Stromal cell of bone marrow (primary cell): ENCODE measurements around the gene VPS8.

Experiments
- DNase-seq: peaks from one replicate; pipeline ENCODE4 v3.0.0-alpha.2; 2012; ENCODE audit warnings: low read depth

VPS8 gene

GRCh38 chr3:185057829-185058228 lies 245.9 kb downstream of the VPS8 start:
- DNase-seq = no peak

DNA sequence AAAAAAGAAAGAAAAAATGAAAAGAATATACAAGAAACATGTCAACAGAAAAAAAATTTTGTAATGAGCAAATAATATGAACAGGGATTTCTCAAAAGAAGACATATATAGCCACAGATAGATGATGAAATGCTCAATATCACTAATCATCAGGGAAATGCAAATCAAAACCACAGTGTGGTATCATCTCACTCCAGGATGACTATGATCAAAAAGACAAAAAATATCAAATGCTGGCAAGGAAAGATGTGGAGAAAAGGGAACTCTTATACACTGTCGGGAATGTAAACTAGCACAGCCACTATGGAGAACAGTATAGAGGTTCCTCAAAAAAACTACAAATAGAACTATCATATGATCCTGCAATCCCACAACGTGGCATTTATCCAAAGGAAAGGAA lies 246.8 kb downstream of the VPS8 start:
- no peak for DNase-seq

DNA sequence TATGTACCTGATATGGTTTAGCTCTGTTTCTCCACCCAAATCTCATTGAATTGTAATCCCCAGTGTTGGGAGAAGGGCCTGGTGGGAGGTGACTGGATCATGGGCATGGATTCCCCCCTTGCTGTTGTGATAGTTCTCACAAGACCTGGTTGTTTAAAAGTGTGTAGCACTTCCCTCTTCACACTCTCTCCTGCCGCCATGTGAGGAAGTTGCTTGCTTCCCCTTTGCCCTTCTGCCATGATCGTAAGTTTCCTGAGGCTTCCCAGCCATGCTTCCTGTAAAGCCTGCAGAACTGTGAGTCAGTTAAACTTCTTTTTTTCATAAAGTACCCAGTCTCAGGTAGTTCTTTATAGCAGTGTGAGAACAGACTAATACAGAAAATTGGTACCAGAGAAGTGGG lies 247.8 kb downstream of the VPS8 start:
- no peak for DNase-seq

DNA sequence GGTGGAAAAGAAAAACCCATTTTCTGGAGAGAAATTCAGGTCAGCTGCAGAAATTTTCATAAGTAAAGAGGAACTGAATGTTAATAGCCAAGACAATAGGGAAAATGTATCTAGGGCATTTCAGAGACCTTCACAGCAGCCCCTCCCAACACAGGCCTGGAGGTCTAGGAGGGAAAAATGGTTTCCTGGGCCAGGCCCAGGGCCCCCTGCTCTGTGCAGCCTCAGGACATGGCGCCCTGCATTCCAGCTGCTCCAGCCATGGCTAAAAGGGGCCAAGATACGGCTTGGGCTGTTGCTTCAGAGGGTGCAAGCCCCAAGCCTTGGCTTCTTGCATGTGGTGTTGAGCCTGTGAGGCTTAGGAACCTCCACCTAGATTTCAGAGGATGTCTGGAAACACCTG lies 248.7 kb downstream of the VPS8 start:
- no peak for DNase-seq

DNA sequence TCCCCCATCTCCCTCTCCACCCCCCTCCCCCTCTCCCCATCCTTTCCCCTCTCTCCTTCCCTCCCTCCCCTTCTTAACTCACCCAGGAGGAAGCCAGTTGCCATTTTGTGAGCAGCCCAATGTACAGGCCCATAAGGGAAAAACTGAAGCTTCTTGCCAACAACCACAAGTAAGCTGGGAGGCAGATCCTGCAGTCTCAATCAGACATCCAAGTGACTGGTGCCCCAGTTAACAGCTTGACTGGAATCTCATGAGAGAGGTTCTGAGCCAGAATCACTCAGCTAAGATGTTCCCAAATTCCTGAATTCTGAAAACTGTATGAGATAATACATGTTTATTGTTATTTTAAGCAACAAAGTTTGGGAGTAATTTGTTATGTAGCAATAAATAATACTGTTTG lies 250.2 kb downstream of the VPS8 start:
- DNase-seq = no peak

- DNase-seq = no peak
These were observed 251.5 kb downstream of the VPS8 start for GRCh38 chr3:185063431-185063830.

DNA sequence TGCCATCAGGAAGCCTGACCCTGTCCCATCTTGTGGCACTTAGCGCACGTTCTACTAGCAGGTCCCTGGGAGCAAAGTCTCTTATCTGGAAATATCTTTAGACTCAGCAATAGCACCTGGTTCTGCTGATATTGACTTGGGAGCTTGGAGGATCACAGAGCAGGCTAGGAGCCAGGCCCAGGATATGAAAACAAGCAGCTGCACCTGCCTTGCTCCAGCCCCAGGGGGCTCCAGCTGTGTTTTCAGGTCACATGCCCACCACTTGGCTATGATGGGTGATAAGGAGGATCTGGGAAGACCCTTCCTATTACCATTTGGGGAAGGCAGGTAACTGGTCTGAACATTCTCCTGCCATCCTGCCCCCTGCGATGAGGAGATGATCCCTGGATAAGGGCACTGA lies 253.1 kb downstream of the VPS8 start:
- no peak for DNase-seq

- no peak for DNase-seq
These were observed 254.3 kb downstream of the VPS8 start for GRCh38 chr3:185066251-185066650.

DNA sequence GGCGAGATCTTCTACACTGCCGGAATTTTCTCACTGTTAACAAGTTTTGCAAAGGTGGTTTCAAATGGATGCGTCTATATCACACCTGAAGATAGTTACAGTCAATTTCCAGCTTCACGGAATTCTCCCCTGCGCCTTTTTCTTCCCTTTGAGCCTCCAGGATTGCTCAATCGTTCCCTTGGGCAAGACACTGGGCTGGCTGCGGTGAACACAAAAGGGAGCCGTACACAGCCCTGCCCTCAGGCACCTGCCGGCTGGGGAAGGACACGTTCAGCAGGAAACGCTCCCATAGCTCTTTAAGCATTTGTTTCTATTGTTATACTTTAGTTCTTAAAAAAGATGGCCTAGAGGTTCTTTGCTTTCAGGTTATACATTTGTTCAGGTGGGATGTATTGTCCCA lies 255.2 kb downstream of the VPS8 start:
- DNase-seq = no peak

DNA sequence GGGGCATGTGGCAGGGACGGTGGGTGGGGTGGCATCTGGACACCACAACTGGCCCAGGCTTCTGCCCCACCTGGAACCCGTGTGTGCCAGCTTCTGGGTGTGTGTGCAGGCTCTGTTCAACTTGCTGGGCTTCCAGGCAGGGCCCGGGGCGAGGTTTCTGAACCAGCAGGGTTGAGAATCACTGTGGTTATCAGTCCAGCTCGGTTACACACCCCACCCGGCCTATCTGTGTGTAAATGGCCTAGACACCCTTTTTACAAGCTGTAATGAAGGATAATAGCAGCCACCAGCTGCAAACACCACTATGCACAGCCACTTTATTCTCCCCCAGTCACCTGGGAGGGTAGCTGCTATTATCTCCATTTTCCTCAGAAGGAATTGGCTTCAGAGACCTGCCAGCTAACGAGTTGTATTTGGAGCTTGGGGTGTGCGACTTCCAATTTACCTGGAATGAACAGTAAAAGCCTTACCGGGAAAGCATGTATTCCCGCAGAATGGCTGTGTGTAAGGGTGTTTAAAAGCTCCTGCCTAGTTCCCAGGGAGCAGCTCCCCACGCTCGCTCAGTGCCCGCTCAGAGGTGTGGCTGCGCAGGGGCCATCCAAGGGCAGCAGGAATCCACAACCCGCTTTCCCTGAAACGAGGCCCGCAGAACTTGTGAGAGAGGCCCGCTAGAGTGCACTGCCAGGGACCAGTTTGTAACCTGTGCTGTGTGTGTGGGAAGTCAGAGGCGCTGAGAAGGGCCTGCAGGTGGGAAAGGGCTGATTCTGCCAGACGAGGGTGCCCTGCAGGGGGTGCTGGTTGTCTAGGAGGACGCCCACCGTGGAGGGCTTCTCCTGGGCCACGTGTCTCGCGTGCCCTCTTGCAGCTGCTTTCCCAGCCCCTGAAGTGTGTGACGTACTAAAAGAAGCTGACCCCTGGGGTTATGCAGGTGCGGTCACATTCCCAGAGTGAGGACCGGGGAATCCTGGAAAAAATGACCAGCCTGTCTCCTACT lies 257.4 kb downstream of the VPS8 start:
- no peak for DNase-seq

- no peak for DNase-seq
These were observed 258.7 kb downstream of the VPS8 start for GRCh38 chr3:185070491-185071286.

DNA sequence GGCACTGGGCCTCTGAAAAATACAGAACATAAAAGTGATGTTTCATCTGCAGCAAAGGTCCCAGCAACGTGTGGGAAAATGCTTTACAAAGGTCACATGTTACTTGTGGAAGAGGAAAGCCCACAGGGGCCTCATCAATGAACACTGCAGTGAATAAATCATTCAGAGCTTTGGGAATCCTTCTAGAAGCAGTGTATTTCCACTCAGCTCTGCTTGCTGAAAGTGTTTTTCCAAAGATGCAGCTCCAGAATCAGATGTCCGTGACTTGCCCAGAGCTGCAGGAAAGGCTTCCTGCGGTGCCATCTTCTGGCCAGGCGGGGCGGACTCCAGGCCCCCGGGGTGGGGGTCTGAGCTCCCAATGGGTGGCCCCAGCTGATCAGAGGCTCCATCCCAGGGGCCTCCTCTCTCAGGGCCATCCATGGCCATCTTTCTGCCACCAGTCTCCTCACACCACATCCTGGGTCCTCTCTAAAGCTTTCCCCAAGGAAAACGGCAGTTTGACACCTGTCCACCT lies 259.4 kb downstream of the VPS8 start:
- no peak for DNase-seq

GRCh38 chr3:185075547-185075946 lies 263.6 kb downstream of the VPS8 start:
- DNase-seq = no peak

- no peak for DNase-seq
These were observed 264.3 kb downstream of the VPS8 start for GRCh38 chr3:185076219-185076618.

DNA sequence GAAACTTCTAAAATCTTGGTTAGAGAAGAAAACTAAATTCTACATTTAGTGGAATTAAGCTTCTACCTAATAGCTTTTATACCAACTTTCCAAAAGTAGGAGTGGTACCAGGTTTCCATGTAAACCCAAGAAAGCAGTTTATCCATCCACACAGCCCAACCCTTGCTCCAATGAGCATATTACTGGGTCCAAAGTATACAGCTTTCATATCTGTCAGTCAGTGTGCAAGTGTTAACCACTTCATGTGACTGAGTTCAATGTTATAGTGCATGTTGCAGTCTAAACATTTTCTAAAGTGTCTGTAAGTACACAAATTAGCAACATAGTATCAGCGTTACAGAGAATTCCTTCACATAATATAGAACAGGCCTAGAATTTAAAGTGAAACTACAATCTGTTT lies 267.7 kb downstream of the VPS8 start:
- no peak for DNase-seq

DNA sequence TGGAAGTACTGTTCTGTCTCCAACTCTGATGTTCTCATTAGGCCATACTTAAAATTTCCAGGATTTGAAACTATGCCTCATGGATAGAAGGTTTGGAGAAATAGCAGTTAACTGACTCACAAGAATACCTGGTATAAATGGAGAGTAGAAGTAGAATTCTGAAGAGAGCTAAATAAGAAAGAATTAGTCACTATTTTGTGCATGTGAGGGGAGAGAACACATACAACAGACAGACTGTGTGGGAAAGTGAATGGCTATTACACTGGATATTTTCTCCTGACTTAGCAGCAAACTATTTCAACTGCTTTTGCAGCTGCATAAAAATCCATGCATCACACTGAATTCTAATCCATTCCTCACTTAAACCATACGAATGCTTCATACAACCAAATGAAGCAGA lies 269.6 kb downstream of the VPS8 start:
- DNase-seq = no peak

- DNase-seq = no peak
These were observed 270.2 kb downstream of the VPS8 start for GRCh38 chr3:185082149-185082548.

DNA sequence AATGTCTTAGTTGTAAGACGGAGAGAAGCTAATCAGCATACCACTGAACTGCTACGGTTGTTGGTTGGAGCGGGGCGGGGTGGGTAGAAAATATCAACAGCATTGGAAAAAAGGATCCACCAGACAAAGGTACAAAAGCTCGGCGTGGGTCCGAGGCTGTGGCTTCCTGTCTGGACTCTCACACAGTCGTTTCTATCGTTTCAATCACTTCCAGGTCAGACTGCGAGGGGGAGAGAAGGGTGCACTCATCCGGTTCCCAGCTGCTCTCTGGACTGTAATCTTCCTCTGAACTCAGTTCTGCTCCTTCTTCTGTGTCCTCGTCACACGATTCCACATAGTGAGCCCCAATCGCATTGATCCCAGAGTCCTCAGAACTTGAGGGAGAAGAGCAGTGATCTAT lies 270.9 kb downstream of the VPS8 start:
- DNase-seq = no peak

GRCh38 chr3:185084402-185084801 lies 272.4 kb downstream of the VPS8 start:
- DNase-seq = no peak

- DNase-seq = no peak
These were observed 272.9 kb downstream of the VPS8 start for GRCh38 chr3:185084901-185085300.

DNA sequence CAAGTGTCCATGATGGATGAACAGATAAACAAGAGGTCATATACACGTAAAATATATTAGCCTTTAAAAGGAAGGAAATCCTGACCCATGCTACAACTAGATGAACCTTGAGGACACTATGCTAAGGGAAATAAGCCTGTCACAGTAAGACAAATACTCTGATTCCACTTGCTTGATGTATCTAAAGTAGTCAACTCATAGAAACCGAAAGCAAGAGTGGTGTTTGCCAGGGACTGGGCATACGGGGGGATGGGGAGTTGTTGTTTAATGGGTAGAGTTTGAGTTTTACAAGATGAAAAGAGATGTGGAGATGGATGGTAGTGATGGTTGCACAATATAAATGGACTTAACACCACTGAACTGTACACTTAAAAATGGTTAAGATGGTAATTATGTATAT lies 275.5 kb downstream of the VPS8 start:
- no peak for DNase-seq

DNA sequence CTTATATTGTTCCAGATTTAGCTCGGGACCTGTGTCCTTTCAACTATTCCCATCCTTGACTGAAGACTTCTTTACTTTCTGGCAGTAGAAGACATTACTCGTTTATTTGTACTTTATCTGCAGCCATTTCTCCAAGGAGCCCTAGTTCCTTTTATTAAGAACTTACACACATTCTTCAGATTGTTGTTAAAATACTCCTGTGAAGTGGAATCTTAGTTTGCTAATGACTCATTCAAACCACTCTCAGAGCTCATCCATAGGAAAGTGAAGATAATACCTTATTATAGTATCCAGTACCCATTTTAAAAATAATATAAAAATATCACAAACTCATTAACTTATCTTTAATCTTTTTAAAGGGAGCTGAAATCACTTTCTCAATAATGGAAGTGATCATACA lies 277.4 kb downstream of the VPS8 start:
- no peak for DNase-seq

GRCh38 chr3:185089751-185090150 lies 277.8 kb downstream of the VPS8 start:
- DNase-seq = no peak
